Panc1 (cell line): Measurements from ENCODE around the gene ALDH1B1. TPM values are rescaled to one million over a fixed set of nuclear protein-coding genes. Genes with fewer than 3 reads are reported as not detected.
A peak's percentile ranks its signal among the peaks of the same experiment; 100 is the strongest.

Experiments used
- ATAC-seq: fragments of 200-7000 bp; cut with Tn5 transposase; 2 replicates; pipeline ENCODE4 v1.9.1; 2020; ENCODE audit warnings: mild to moderate bottlenecking, moderate library complexity
- BruUV-seq: library from RNA; stranded (reverse); fragments of 400-500 nt; replicated peaks from 2 replicates; lab custom pipeline; 2021; lab: Mats Ljungman, UMichigan
- CTCF ChIA-PET: fragments of 300-600 bp; sonication (Branson Sonifier 250); formaldehyde crosslinking; loops from one replicate; lab custom pipeline; 2022; ENCODE audit warnings: antibody characterized with exemption; lab: Charles Lee
- POLR2A ChIA-PET: fragments of 300-600 bp; sonication (Branson Sonifier 250); formaldehyde crosslinking; loops from one replicate; lab custom pipeline; 2022; ENCODE audit warnings: antibody characterized with exemption; lab: Charles Lee
- DNase-seq: peaks from one replicate; pipeline ENCODE4 v3.0.0-alpha.2; 2010; ENCODE audit warnings: low read depth, low spot score
- H3K27ac ChIP-seq: 2 replicates; pipeline ENCODE4 v1.5.1; 2011; ENCODE audit warnings: mild to moderate bottlenecking, low read length, inconsistent platforms
- H3K27me3 ChIP-seq: fragments of 200-500 bp; sonication (Bioruptor generic); 2 replicates; pipeline ENCODE4 v1.6.0; 2014; ENCODE audit warnings: low read length, inconsistent platforms; ENCODE audit not compliant: control insufficient read depth, insufficient read depth
- H3K36me3 ChIP-seq: fragments of 200-500 bp; sonication (Bioruptor generic); 2 replicates; pipeline ENCODE4 v1.5.1; 2014; ENCODE audit warnings: inconsistent platforms, mild to moderate bottlenecking, low read length, moderate library complexity; ENCODE audit not compliant: control insufficient read depth, insufficient read depth
- H3K4me1 ChIP-seq: 2 replicates; pipeline ENCODE4 v1.5.1; 2011; ENCODE audit warnings: inconsistent platforms, mild to moderate bottlenecking, low read length, moderate library complexity; ENCODE audit not compliant: control insufficient read depth, insufficient read depth
- H3K4me3 ChIP-seq, 2 experiments: 2 replicates each; pipeline ENCODE4 v1.5.1; 2011 to 2012; ENCODE audit warnings: low read depth in 2 of 2, low read length in 2 of 2, mild to moderate bottlenecking in 2 of 2, inconsistent platforms in 1 of 2, moderate library complexity in 1 of 2
- H3K9me3 ChIP-seq: fragments of 200-500 bp; sonication (Bioruptor generic); 2 replicates; pipeline ENCODE4 v1.5.1; 2014; ENCODE audit warnings: low read depth, mild to moderate bottlenecking, inconsistent platforms, low read length, moderate library complexity; ENCODE audit not compliant: control insufficient read depth, insufficient read depth
- POLR2AphosphoS5 ChIP-seq: IDR thresholded peaks from 2 replicates; pipeline ENCODE4 v1.6.1; 2012; ENCODE audit warnings: mild to moderate bottlenecking, low read depth, low read length, moderate library complexity
- SIN3A ChIP-seq: IDR thresholded peaks from 2 replicates; pipeline ENCODE4 v1.6.1; 2012; ENCODE audit warnings: low read depth, mild to moderate bottlenecking, low read length, moderate library complexity, borderline replicate concordance; ENCODE audit not compliant: insufficient read depth
- TCF7L2 ChIP-seq: IDR thresholded peaks from 2 replicates; pipeline ENCODE4 v1.6.1; 2011; ENCODE audit warnings: mild to moderate bottlenecking, low read depth, low read length, inconsistent platforms
- in situ Hi-C: cut with HindIII; loops from 2 replicates; pipeline ENCODE4 v1.10.0; 2016; ENCODE audit warnings: low sequenced_read_pairs, low pct_unique_long_range_greater_than_20kb
- intact Hi-C: fragments of 100-400 bp; cut with micrococcal nuclease; formaldehyde crosslinking; loops from one replicate; pipeline ENCODE4 v1.10.0; 2022; ENCODE audit not compliant: unreplicated experiment
- total RNA-seq: library from RNA; stranded (reverse); gene quantifications from one replicate; pipeline ENCODE4 v1.2.1, GENCODE V29; 2021; ENCODE audit not compliant: unreplicated experiment
- TF ChIP-seq, protein P1 (sequence below), 2 experiments: IDR thresholded peaks; 2 replicates each; pipeline ENCODE4 v1.6.1; 2011 to 2012; ENCODE audit warnings: low read depth in 2 of 2, control low read depth in 1 of 2, low read length in 1 of 2, mild to moderate bottlenecking in 1 of 2, moderate library complexity in 1 of 2; ENCODE audit not compliant: insufficient read depth in 1 of 2
- TF ChIP-seq, protein P2 (sequence below): fragments of 450-650 bp; IDR thresholded peaks from 2 replicates; pipeline ENCODE4 v1.5.1; 2017; ENCODE audit warnings: mild to moderate bottlenecking

The ALDH1B1 gene
- total RNA-seq, 1 experiment from 2014 or later = 34.2 TPM

DNA sequence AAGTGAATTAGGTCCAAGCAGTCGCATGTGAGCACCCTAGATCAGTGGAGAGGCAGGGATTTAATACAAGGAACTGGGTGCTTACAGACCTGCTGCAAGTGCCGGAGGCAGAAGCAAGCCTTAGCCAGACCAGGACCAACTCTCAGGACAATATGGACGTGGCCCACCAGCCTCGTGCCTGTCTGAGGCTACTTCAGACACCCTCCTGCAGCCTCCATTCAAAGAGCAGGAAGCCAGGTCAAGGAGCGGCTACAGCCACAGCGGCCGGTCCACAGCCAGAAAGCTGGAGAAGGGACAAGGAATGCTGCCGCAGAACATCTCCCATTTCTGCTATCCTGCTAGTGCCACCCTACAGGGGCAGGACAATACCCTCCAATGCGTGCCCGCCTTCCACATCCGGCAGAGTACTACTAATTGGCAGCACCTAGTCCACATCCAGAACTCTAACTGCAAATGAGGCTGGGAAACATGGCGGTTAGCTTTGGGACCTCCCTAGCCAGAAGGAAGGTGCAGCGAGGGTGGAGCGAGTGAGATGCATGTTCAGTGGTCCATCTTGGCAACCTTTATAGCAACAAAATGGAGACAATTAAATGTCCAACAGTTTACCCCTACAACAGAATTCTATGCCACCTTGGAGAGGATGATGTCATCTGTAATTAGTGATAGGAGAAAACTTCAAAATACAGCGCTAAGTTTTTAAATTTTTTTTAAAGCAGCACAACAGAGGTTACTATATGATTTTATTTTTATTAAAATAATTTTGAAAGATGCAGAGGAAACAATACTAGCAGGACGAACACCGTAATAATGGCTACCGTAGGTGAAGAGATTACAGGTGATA is 1.0 kb upstream of the ALDH1B1 start:
- H3K9me3 ChIP-seq = no peaks in the 10 kb centered on the region
- in situ Hi-C loops = no loop called here
- TF ChIP-seq POLR2AphosphoS5 (no peak), TCF7L2 (no peak), SIN3A (no peak)
- TF ChIP-seq, protein P1, sequence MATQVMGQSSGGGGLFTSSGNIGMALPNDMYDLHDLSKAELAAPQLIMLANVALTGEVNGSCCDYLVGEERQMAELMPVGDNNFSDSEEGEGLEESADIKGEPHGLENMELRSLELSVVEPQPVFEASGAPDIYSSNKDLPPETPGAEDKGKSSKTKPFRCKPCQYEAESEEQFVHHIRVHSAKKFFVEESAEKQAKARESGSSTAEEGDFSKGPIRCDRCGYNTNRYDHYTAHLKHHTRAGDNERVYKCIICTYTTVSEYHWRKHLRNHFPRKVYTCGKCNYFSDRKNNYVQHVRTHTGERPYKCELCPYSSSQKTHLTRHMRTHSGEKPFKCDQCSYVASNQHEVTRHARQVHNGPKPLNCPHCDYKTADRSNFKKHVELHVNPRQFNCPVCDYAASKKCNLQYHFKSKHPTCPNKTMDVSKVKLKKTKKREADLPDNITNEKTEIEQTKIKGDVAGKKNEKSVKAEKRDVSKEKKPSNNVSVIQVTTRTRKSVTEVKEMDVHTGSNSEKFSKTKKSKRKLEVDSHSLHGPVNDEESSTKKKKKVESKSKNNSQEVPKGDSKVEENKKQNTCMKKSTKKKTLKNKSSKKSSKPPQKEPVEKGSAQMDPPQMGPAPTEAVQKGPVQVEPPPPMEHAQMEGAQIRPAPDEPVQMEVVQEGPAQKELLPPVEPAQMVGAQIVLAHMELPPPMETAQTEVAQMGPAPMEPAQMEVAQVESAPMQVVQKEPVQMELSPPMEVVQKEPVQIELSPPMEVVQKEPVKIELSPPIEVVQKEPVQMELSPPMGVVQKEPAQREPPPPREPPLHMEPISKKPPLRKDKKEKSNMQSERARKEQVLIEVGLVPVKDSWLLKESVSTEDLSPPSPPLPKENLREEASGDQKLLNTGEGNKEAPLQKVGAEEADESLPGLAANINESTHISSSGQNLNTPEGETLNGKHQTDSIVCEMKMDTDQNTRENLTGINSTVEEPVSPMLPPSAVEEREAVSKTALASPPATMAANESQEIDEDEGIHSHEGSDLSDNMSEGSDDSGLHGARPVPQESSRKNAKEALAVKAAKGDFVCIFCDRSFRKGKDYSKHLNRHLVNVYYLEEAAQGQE (IDR thresholded peaks at IDR 0.05; ENCODE audit: insufficient read depth in 1 of 2, low read depth in 2 of 2, low read length in 1 of 2) = no peak
- TF ChIP-seq, protein P2, sequence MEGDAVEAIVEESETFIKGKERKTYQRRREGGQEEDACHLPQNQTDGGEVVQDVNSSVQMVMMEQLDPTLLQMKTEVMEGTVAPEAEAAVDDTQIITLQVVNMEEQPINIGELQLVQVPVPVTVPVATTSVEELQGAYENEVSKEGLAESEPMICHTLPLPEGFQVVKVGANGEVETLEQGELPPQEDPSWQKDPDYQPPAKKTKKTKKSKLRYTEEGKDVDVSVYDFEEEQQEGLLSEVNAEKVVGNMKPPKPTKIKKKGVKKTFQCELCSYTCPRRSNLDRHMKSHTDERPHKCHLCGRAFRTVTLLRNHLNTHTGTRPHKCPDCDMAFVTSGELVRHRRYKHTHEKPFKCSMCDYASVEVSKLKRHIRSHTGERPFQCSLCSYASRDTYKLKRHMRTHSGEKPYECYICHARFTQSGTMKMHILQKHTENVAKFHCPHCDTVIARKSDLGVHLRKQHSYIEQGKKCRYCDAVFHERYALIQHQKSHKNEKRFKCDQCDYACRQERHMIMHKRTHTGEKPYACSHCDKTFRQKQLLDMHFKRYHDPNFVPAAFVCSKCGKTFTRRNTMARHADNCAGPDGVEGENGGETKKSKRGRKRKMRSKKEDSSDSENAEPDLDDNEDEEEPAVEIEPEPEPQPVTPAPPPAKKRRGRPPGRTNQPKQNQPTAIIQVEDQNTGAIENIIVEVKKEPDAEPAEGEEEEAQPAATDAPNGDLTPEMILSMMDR = no peak
- DNase-seq = no peak
- ChIA-PET POLR2A (no interaction called here), CTCF (no interaction called here)
- no peaks in the 10 kb centered on the region for H3K27me3 ChIP-seq
- peak overlapping the region; percentile 68 for H3K27ac ChIP-seq
- intact Hi-C loops = loop anchor here (10.0 kb wide), 1 partner anchor 497 kb away; no protein-coding TSS in a partner anchor
- H3K36me3 ChIP-seq = no peaks in the 10 kb centered on the region; the same call in 1 of the 2 replicates
- BruUV-seq = no TSS peak
- peak overlapping the region in 1 of 2 experiments; percentile 82; a peak in 2 of 4 replicates for H3K4me3 ChIP-seq
- H3K4me1 ChIP-seq = no peaks in the 10 kb centered on the region; the same call in 1 of the 2 replicates
- ATAC-seq = no peak

DNA sequence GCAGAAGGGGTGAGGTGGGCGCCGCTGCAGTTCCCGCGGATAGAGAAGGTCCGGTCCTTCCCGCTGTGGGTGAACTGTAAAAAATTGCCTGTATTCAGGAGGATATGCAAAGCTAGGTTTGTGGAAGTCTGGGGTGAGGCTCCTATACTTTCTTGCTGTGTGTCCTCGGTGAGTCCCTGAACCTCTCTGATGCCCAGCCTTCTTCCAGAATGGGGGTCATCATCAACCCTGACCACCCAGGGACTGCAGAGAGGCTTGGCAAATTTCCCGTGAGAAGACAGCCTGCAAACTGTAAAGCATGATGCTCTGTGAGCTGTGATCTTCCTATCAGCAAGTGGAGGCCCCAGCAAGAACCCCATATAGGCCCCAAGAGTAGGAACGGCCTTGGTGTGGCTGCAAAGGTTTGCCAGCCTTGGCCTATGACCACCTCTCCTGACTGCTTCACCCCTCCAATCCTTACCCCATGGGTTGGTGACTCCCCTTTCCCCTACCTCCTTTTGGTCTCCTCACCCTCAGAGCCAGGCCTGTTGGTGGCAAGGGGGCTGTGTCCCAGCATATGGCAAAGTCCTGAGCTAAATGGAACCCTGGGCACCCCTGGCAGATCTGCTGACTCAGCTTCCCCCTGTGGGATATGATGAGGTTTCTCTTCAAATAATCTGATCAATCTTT is 760 bp downstream of the ALDH1B1 start:
- DNase-seq (no peak), ATAC-seq (no peak)
- ChIA-PET POLR2A (no interaction called here), CTCF (interaction anchor here (0.6 kb wide), 1 partner anchor 216 kb away, joined by 14 read pairs; no protein-coding TSS in a partner anchor)
- TF ChIP-seq, protein P1 (IDR thresholded peaks at IDR 0.05; ENCODE audit: insufficient read depth in 1 of 2, low read depth in 2 of 2, low read length in 1 of 2) = no peak
- no peak for TF ChIP-seq POLR2AphosphoS5
- TF ChIP-seq SIN3A = no peak; the same call in 1 of the 2 replicates
- no peak for TF ChIP-seq TCF7L2
- H3K4me1 ChIP-seq = no peaks in the 10 kb centered on the region; the same call in 1 of the 2 replicates
- H3K9me3 ChIP-seq = no peaks in the 10 kb centered on the region
- H3K36me3 ChIP-seq = no peaks in the 10 kb centered on the region; the same call in 1 of the 2 replicates
- peak overlapping the region; percentile 83 for H3K27ac ChIP-seq
- no peaks in the 10 kb centered on the region for H3K27me3 ChIP-seq
- intact Hi-C loops (loop anchor here (10.0 kb wide), 1 partner anchor 498 kb away; no protein-coding TSS in a partner anchor), in situ Hi-C loops (no loop called here)
- peak overlapping the region; percentile 80 to 82 for H3K4me3 ChIP-seq
- no TSS peak for BruUV-seq
